Measurements from ENCODE around the gene NACC2. TPM values are rescaled to one million over a fixed set of nuclear protein-coding genes. Genes with fewer than 3 reads are reported as not detected.
A peak's percentile ranks its signal among the peaks of the same experiment; 100 is the strongest.

NACC2 gene
- total RNA-seq, 6 experiments from 2014 or later = 38.2 to 46.7 (median 40.2) TPM

GRCh38 chr9:136133191-136133958 is 38.3 kb upstream of the NACC2 start:
- H3K27me3 Mint-ChIP-seq (ENCODE audit: insufficient read depth) = peaks cover 48% of the 10 kb centered on the region
- no peaks in the 10 kb centered on the region for H3K9me3 Mint-ChIP-seq
- no peaks in the 10 kb centered on the region for H3K36me3 Mint-ChIP-seq (ENCODE audit: low read depth)
- no peak overlapping the region for H3K4me3 Mint-ChIP-seq
- peak; percentile 66 for TF ChIP-seq CTCF (IDR thresholded peaks at IDR 0.05)
- no peaks in the 10 kb centered on the region for H3K4me1 Mint-ChIP-seq (ENCODE audit: low read depth)
- no peak overlapping the region for H3K27ac Mint-ChIP-seq
- DNase-seq = no peak

GRCh38 chr9:136132512-136133050 is 37.5 kb upstream of the NACC2 start:
- Mint-ChIP-seq H3K36me3 (ENCODE audit: low read depth) (no peaks in the 10 kb centered on the region), H3K9me3 (no peaks in the 10 kb centered on the region), H3K4me1 (ENCODE audit: low read depth) (no peaks in the 10 kb centered on the region), H3K4me3 (no peak overlapping the region), H3K27me3 (ENCODE audit: insufficient read depth) (peaks cover 52% of the 10 kb centered on the region), H3K27ac (no peak overlapping the region)
- DNase-seq = no peak
- TF ChIP-seq CTCF (IDR thresholded peaks at IDR 0.05) = no peak

- H3K9me3 Mint-ChIP-seq = no peaks in the 10 kb centered on the region
- H3K4me1 Mint-ChIP-seq (ENCODE audit: low read depth) = no peaks in the 10 kb centered on the region
- H3K27me3 Mint-ChIP-seq (ENCODE audit: insufficient read depth) = peaks cover 51% of the 10 kb centered on the region
- no peak for TF ChIP-seq CTCF (IDR thresholded peaks at IDR 0.05)
- no peaks in the 10 kb centered on the region for H3K36me3 Mint-ChIP-seq (ENCODE audit: low read depth)
- DNase-seq = no peak
- no peak overlapping the region; the same call in 1 of the 2 replicates for H3K4me3 Mint-ChIP-seq
- no peak overlapping the region for H3K27ac Mint-ChIP-seq
Observed at GRCh38 chr9:136131629-136132511, 36.8 kb upstream of the NACC2 start.

- TF ChIP-seq CTCF (IDR thresholded peaks at IDR 0.05) = no peak
- DNase-seq = no peak
- Mint-ChIP-seq H3K4me3 (no peak overlapping the region), H3K4me1 (ENCODE audit: low read depth) (no peaks in the 10 kb centered on the region), H3K27ac (no peak overlapping the region), H3K9me3 (peaks cover 9% of the 10 kb centered on the region), H3K27me3 (ENCODE audit: insufficient read depth) (peaks cover 44% of the 10 kb centered on the region), H3K36me3 (ENCODE audit: low read depth) (peaks cover 5% of the 10 kb centered on the region; the same call in 1 of the 2 replicates)
Observed at GRCh38 chr9:136129176-136129575, 34.1 kb upstream of the NACC2 start.

GRCh38 chr9:136128436-136128835 is 33.3 kb upstream of the NACC2 start:
- no peak overlapping the region for H3K27ac Mint-ChIP-seq
- no peaks in the 10 kb centered on the region for H3K4me1 Mint-ChIP-seq (ENCODE audit: low read depth)
- TF ChIP-seq CTCF (IDR thresholded peaks at IDR 0.05) = no peak
- H3K9me3 Mint-ChIP-seq = peaks cover 9% of the 10 kb centered on the region
- H3K4me3 Mint-ChIP-seq = no peak overlapping the region
- peaks cover 40% of the 10 kb centered on the region for H3K27me3 Mint-ChIP-seq (ENCODE audit: insufficient read depth)
- H3K36me3 Mint-ChIP-seq (ENCODE audit: low read depth) = peaks cover 5% of the 10 kb centered on the region; the same call in 1 of the 2 replicates
- no peak for DNase-seq

Data from HFFc6 (cell line).